HG02798 (cell line): Measurements from ENCODE around the gene SRL.
"Not testable (repeated sequence)": the region's sequence is repeated elsewhere in the genome, so short reads cannot be mapped to it uniquely, and the experiment has no call there.

Source experiments
- ATAC-seq: cut with Tn5 transposase; IDR thresholded peaks from one replicate; pipeline ENCODE4 v1.9.1; 2021; ENCODE audit warnings: mild to moderate bottlenecking; ENCODE audit not compliant: unreplicated experiment, poor library complexity

SRL gene

DNA sequence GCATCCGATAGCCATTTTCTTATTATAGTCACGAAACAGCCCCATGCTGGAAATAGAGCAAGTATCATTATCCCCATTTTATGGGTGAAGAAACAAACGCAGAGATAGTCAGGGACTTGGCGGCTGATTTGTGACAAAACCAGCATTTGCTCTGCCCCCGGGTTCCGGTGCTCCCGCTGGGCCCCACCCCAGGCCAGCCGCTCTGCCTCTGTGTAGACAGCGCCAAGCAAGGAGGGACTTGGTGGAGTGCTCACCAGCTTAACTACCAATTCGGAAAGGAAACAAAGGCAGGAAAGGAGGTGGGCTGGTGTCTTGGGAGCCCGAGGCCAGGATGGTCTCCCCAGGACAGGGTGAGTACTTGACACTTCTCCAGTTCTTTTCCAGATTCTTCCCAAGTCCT is 10.0 kb downstream of the SRL start:
- no peak for ATAC-seq

DNA sequence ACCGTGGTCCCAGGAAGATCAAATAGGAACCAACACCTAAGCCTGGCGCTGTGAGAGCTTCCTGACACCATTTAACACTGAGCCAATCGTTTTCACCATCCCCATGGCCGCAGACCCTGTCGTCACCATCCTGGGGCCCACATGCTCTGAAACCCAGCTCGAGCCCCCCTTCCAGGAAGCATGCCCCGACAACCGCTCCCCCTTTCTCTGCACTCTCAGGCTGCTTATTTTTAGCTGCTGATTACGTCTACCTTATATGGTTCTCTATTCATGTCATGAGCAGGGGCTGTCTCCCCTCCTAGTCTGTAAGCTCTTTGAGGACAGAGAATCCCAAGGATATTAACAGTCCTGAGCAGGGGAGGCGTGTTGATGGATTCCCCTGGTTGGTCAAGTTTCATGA is 10.5 kb downstream of the SRL start:
- ATAC-seq = no peak

DNA sequence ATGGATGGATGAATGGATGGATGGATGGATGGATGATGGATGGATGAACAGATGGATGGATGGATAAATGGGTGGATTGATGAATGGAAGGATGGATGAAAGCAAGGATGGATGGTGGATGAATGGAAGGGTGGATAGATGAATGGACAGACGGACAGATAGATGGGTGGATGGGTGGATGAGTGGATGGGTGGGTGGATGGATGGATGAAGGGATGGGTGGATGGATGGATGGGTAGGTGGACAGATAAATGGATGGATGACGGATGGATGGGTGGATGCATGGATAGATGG is 14.9 kb downstream of the SRL start:
- no peak for ATAC-seq

DNA sequence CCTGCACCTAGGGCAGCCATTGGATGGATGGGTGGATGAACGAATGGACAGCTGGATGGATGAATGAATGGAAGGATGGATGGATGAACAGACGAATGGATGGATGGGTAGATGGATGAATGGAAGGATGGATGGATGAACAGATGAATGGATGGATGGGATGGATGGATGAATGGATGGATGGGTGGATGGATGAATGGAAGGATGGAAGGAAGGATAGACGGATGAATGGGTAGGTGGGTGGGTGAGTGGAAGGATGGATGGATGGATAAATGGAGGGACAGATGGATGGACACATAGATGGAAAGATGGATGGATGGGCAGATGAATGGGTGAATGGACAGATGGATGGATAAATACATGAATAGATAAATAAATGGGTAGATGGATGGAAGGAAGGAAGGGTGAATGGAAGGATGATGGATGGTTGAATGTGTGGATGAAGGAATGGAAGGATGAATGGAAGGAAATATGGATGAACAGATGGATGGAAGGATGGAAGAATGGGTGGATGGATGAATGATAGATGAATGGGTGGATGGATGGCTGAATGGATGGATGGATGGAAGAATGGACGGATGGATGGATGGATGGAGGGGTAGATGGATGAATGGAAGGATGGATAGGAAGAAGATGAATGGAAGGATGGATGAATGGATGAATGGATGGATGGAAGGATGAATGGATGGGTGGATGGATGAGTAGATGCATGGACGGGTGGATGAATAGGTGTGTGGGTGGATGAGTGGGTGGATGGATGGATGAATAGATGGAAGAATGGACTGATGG is 15.4 kb downstream of the SRL start:
- ATAC-seq = no peak

DNA sequence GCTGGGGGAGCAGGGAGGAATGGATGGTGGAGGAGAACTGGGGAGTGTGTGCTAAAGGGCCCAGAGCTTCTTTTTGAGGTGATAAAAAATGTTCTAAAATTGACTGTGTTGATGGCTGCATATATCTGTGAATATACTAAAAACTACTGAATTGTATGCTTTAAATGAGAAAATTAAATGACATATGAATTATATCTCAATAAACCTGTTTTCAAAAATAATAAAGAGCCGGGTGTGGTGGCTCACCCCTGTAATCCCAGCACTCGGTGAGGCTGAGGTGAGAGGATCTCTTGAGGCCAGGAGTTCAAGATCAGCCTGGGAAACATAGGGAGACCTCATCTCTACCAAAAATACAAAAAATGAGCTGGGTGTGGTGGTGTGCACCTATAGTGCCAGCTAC is 16.8 kb downstream of the SRL start:
- no peak for ATAC-seq

DNA sequence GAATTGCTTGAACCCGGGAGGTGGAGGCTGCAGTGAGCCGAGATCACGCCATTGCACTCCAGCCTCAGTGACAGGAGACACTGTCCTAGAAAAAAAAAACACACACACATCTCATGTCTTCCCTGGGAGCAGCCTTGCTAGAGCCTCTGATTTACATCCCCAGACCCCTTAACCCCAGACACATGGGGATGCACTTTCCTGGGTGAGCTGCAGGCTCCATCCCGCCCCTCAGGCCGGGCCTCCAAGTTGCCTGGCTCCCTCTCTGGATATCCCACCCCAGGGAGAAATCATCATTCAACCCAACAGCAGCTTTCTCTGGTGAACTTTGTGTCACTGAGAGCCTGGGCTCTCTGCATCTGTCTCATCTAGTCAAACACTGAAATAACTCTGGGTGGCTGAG is 21.5 kb downstream of the SRL start:
- ATAC-seq = no peak

DNA sequence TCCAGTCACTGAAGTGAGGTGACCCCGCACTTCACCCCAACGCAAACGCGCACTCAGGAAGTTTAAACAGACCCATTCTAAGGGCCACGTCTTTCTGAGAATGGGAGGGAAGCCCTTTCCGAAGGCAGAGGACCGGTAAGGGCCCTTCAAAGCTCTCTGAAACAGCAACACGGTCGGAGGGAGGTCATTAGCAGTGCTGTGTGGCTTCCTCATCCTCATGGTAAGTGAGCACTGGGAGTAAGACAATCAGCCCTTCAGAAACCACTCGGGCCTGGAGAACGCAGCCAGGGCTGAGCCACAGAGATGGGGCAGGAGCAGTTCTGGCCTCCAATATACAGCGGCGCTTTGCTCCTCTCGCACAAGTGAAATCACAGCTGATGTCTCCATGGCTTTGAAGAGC is 23.7 kb downstream of the SRL start:
- no peak for ATAC-seq

DNA sequence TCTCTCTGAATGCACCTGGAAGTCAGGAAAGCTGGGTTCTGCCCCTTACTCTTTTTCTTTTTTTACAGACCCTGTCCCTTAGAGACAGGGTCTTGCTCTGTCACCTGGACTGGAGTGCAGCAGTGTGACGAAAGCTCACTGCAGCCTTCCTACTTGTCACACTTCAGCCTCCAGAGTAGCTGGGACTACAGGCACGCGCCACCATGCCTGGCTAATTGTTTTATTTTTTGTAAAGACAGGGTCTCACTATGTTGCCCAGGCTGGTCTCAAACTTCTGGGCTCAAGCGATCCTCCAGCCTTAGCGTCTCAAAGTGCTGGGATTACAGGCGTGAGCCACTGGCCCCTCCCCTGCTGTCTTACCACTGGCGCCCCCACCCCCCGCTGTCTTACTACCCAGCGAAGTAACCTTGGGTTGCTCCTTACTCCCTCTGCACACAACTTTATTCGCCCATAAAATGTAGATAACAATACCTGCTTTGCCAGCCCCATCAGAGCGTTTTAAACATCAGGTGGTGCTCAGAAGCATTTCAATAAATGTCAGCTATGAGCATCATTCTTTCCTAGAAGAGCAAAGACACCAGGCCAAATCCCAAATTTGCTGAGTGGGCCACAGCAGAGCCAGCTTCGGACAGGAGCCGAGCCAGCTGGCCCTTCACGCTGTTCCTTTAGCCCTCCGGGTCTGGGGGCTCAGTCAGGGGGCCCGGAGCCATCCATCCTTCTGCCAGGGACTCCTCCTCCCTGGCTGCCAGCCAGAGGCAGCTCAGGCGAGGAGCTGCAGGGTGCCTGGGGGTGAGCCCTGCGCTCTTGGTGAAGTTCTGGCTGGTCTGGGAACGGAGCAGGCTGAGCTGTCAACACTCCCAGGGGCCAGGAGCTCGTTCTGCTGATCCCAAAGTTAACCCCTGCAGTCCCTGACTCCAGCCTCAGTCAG is 24.4 kb downstream of the SRL start:
- no peak for ATAC-seq

DNA sequence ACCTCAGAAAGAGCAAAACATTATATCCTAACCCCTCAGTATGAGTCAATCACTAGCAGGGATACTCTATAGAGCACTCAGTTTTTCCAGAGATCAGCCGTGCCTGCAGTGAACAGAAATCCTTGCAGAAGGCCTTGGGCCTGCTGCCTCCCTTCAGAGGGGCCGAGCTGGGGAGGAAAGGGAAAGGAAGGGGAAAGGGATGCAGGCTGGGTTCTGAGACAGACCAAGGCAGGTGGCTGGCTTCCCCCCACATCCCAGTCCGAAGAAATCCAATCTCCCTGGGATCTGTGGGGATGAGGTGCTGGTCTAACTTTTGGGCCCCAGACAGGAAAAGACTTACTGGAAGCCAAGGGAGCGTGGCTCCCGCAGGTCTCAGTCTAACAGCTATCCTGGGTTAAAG is 25.3 kb downstream of the SRL start:
- no peak for ATAC-seq

DNA sequence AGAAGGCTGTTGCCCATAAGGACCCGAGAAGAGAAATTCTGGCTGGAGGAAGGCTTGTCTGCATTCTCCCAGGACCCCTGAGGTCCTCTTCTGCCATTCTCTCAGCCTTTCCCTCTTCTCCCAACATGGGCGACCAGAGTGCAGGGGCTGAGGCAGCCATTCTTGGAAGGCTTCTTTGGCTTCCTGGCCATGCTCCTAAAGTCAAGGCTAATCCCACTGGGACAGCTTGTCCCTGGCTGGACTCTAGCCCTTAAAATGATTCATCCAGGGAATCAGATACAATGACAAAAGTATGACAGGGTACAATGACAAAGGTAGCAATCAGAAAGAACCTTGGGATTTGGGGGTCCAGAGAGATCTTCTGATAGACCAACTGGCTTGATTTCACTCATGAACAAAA is 26.8 kb downstream of the SRL start:
- no peak for ATAC-seq

DNA sequence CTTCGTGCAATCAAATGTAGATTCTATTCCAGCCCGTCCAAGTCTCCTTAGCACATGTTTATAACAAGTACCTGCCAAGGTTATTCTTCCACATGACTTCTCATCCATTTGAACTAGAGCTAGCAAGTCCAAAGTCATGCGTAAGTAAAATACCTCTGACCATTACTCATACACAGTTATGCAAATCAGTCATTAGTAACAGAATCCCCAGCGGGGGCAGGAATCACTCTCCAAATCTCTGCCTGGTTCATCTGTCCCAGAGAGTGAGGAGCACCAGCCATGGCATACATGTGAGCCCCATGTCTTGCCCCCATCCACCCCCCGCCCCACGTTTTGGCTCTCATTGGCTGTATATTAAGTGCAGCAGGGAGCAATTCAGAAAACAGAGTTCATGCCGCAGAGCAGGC is 27.7 kb downstream of the SRL start:
- ATAC-seq = no peak

DNA sequence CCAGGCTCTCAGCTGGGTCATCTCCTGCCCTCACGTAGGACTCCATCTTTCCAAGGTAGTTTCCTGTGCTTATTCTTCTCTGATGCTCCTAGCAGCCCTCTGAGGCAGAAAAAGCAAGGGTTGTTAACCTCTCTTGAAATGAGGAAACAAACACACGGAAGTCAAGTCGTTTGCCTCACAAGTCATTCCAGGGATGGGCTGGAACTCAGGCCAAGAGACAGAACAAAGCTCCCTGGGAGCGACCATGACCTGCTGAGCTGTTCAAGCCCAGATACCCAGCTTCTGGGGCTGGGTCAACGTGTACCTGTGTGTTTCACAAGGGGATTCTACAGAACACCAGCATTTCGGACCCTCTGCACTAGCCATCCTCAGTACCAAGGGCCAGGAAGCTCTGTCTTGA is 28.1 kb downstream of the SRL start:
- ATAC-seq = no peak

DNA sequence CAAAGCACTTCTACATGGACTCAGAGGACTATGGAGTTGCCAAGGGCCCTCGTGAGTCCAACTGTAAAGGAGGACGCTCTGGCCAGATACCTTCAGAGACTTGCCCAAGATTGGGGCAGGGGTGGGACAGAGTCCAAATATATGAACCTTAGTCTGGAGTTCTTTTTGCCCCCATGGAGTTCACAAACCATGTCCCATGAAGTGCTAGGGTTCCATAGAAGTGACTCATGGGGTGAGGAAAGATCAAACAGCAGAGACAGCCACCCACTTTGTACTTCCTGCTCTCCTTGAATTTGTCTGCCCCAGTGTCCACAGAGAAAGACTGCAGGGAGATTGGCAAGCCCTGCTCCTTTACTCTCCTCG is 29.0 kb downstream of the SRL start:
- ATAC-seq = no peak

DNA sequence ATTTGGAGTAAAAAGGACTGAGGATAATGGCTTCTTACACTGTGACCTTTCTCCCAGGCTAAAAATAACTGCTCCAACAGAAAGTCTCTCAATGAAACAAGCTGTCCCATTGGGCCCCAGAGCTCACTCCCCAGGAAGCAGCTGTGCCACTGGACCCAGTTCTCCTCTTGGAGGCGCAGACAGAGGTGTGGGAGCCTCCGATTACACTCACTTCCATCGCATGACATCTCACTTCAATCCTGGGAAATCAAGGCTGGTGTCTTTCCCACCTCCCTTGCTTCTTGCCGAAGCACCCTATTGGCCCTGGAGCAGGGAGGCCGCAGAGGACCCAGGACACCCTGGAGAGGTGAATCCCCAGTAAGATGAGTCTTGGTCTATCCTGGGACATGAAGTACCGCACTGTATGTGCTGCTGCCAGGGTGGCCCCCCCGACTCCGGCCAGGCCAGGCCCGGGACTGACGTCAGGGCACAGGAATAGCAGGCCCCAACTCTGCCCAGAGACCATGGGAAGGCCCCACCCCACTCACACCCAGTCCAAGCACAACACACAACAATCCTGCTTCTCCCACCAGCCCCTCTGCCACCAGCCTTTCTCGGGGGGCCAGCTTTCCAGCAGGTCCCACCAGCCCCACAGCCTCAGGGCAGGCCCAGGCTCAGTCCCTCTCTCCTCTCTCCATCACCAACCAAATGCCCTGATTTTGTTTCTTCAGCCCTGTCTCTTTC is 29.5 kb downstream of the SRL start:
- no peak for ATAC-seq

DNA sequence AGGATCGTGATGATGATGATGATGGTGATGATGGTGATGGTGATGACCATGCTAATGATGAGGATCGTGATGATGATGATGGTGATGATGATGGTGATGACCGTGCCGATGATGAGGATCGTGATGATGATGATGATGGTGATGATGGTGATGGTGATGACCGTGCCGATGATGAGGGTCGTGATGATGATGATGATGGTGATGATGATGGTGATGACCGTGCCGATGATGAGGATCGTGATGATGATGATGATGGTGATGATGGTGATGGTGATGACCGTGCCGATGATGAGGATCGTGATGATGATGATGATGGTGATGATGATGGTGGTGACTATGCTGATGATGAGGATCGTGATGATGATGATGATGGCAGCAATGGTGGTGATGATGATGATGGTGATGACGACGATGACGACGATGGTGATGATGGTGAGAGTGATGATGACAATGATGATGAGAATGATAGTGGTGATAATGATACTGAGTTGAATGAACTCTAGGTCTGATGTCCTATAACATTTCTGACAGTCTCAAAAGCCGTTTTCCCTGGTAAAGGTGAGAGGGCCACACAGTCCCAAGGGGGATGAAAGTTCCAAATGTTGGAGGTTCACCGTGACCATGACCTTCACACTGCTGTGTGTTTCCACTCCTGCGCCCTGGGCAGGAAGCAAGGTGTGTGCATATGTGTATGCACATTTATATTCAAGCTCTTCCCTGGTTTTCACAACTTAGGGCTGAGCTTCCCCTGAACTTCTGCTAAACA is 30.3 kb downstream of the SRL start:
- ATAC-seq = not testable (repeated sequence)

DNA sequence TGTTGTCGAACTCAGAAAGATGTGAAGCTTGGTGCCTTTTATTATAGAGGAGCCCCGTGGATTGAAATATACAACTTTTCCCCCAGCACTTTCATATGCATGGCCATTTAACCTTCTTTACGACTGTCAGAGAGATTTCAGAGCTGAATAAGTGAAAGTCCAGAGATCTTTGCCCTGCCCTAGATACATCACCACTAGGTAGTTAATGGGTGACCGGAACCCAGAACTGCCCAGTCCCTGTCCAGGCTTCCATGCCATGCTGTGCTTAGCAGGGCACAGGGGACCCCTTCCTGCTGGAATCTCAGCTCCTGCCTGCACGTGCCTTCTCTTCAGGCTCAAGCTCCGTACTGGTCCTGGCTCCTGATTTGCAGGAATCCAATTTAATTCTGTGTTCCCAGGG is 32.2 kb downstream of the SRL start:
- ATAC-seq = no peak

DNA sequence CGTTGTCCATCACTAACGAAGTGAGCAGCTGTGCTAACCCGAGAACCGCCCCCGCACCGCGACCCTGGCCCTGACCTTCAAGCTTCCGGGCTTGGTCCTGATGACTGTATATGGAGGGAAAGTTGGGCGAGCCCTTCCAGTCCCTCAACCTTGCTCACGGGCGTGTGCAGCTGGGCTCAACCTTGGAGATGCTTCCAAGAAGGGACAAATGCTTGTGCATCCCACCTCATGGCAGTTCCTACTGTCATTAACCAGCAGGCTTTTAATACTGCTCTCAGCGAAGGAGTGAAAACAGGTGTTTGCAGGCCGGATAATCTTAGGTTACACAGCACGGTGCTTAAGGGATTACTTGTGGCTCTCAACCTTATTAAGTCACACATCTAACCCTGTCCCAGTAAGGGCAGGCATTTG is 33.5 kb downstream of the SRL start:
- no peak for ATAC-seq

DNA sequence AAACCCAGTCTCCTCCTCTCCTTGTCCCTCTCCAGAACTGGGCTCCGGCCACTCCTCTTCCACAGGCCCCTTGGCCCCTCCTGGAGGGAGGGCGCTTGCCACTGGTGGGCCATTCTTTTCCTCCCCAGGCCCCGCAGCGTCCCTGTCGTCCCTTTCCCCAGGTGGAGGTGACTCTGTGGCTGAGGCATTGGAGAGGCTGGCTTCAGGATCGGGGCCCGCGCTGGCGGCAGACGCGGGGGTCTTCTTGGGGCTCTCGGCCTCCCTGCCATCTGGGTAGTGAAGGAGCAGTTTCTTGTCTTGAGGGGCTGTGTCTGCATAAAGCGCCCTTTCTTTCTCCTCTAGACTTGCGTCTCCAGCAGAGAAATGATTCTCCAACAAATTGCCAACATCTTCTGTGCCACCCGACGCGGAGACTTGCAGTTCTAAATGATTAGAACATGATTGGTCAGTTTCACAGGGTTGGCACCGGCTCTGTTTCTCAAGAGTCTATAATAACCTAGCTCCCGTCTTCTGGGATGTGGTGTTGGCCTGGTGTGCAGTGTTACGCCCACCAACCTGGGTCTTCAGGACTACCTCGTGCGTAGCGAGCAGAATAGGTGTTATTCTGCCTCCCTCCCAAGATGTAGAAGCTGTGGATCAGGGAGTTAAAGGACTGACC is 34.1 kb downstream of the SRL start:
- no peak for ATAC-seq

DNA sequence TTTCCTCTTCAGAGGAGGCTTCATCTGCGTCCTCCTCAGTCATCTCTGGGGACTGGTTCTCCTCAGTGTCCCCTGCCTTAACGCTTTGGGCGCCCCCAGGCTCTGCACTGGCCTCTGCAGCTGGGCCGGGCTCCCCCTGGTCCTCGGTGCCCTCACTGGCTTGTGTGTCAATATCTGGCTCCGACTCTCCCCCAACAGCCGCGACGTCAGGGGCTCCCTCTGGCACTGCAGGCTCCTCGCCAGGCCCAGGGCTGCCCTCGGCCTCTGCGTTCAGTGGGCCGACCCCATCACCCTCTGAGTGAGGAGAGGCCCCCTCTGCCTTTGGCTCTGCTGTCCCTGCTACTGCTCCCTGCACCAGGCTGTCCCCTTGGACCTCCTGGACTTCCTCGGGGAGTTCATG is 34.7 kb downstream of the SRL start:
- no peak for ATAC-seq

DNA sequence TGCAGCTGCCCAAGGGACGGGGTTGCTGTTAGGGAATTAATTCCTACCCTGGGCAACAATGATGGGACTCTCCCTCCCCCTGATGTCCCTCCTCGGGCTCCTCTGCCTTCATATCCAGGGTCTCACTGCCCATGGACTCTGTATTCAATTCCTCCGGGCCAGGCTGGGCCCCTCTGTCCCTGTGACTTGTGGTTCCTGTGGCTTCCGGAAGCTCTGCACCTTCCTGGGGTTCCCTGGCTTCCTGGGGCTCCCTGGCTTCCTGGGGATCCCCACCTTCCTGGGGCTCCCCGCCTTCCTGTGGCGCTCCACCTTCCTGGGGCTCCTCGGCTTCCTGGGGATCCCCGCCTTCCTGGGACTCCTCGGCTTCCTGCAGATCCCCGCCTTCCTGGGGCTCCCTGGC is 35.2 kb downstream of the SRL start:
- ATAC-seq = no peak
